ENCODE data around the gene FAM107B. TPM values are rescaled to one million over a fixed set of nuclear protein-coding genes. Genes with fewer than 3 reads are reported as not detected.

Gene FAM107B
- total and polyA plus RNA-seq, 2 of the 13 experiments (the other 11 are each of a cell fraction or from before 2014, with no cell fraction given): 15.7 to 24.8 TPM

DNA sequence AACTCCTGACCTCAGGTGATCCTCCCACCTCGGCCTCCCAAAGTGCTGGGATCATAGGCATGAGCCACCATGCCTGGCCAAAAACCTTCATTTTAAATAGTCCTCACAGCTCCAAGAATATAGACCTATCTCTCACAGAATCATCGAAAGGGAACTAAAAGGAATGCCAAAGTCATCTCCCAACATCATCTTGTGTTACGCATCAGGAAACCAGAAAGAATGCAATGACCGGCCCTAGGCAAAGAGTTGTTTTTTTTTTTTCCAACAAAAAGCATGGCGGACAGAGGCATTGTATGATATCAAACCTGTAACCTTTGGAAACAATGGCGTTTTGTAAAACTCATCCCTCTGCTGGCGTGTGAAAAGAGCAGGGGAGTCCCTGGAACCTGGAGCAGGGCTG is 73.2 kb downstream of the FAM107B start:
- intact Hi-C loops (cut with micrococcal nuclease; ENCODE audit: unreplicated experiment) (no loop called here), in situ Hi-C loops (cut with HindIII; ENCODE audit: extremely low pct_ligation_motif_present, low pct_unique_long_range_greater_than_20kb) (no loop called here)
- no peak overlapping the region for H3K9ac ChIP-seq (ENCODE audit: insufficient read depth, low read depth, low read length)
- H3K9me3 ChIP-seq (ENCODE audit: low read length): no peaks in the 10 kb centered on the region
- FAIRE-seq: no peak
- BruUV-seq (replicated peaks): no TSS peak
- 50% methylated on average over 7 of the region's 7 CpGs for WGBS (ENCODE audit: low lambda C conversion rate)
- H3K27me3 ChIP-seq (ENCODE audit: control insufficient read depth in 1 of 2, insufficient read depth in 2 of 2, low read length in 2 of 2): 0 out of 5 replicates have a peak, but pooled peaks cover 0 to 9% of the 10 kb centered on the region in 2 experiments
- no peak overlapping the region for H2AFZ ChIP-seq (ENCODE audit: low read length)
- no peak overlapping the region for H3K27ac ChIP-seq (ENCODE audit: extremely low read length, insufficient read depth, low read length)
- H3K36me3 ChIP-seq (replicated peaks in 1 of 2; ENCODE audit: control insufficient read depth in 1 of 2, insufficient read depth in 2 of 2, low read length in 2 of 2): no peaks in the 10 kb centered on the region
- no peaks in the 10 kb centered on the region for H3K79me2 ChIP-seq (ENCODE audit: insufficient read depth, low read length)
- H3K4me3 ChIP-seq (replicated peaks in 1 of 3; ENCODE audit: insufficient read depth in 1 of 3, low read depth in 2 of 3, low read length in 3 of 3): no peak overlapping the region
- no peaks in the 10 kb centered on the region for H4K20me1 ChIP-seq (ENCODE audit: insufficient read depth, low read length)
- ChIA-PET CTCF (ENCODE audit: low intra/inter-chr PET ratio, low total read pairs) (no interaction called here), POLR2A (no interaction called here)
- H3K4me2 ChIP-seq (ENCODE audit: low read depth, low read length): no peak overlapping the region
- no peaks in the 10 kb centered on the region for H3K4me1 ChIP-seq (ENCODE audit: insufficient read depth, low read length)
- no peak for DNase-seq (ENCODE audit: low spot score)
- ATAC-seq: no peak
- TF ChIP-seq, protein P1, sequence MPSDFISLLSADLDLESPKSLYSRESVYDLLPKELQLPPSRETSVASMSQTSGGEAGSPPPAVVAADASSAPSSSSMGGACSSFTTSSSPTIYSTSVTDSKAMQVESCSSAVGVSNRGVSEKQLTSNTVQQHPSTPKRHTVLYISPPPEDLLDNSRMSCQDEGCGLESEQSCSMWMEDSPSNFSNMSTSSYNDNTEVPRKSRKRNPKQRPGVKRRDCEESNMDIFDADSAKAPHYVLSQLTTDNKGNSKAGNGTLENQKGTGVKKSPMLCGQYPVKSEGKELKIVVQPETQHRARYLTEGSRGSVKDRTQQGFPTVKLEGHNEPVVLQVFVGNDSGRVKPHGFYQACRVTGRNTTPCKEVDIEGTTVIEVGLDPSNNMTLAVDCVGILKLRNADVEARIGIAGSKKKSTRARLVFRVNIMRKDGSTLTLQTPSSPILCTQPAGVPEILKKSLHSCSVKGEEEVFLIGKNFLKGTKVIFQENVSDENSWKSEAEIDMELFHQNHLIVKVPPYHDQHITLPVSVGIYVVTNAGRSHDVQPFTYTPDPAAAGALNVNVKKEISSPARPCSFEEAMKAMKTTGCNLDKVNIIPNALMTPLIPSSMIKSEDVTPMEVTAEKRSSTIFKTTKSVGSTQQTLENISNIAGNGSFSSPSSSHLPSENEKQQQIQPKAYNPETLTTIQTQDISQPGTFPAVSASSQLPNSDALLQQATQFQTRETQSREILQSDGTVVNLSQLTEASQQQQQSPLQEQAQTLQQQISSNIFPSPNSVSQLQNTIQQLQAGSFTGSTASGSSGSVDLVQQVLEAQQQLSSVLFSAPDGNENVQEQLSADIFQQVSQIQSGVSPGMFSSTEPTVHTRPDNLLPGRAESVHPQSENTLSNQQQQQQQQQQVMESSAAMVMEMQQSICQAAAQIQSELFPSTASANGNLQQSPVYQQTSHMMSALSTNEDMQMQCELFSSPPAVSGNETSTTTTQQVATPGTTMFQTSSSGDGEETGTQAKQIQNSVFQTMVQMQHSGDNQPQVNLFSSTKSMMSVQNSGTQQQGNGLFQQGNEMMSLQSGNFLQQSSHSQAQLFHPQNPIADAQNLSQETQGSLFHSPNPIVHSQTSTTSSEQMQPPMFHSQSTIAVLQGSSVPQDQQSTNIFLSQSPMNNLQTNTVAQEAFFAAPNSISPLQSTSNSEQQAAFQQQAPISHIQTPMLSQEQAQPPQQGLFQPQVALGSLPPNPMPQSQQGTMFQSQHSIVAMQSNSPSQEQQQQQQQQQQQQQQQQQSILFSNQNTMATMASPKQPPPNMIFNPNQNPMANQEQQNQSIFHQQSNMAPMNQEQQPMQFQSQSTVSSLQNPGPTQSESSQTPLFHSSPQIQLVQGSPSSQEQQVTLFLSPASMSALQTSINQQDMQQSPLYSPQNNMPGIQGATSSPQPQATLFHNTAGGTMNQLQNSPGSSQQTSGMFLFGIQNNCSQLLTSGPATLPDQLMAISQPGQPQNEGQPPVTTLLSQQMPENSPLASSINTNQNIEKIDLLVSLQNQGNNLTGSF (CRISPR knock-in tag; IDR thresholded peaks at IDR 0.05): no peak
- TF ChIP-seq, protein P2, sequence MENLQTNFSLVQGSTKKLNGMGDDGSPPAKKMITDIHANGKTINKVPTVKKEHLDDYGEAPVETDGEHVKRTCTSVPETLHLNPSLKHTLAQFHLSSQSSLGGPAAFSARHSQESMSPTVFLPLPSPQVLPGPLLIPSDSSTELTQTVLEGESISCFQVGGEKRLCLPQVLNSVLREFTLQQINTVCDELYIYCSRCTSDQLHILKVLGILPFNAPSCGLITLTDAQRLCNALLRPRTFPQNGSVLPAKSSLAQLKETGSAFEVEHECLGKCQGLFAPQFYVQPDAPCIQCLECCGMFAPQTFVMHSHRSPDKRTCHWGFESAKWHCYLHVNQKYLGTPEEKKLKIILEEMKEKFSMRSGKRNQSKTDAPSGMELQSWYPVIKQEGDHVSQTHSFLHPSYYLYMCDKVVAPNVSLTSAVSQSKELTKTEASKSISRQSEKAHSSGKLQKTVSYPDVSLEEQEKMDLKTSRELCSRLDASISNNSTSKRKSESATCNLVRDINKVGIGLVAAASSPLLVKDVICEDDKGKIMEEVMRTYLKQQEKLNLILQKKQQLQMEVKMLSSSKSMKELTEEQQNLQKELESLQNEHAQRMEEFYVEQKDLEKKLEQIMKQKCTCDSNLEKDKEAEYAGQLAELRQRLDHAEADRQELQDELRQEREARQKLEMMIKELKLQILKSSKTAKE (CRISPR knock-in tag; IDR thresholded peaks at IDR 0.05; ENCODE audit: borderline replicate concordance): no peak
- no peak for TF ChIP-seq ZFP41 (CRISPR knock-in tag; IDR thresholded peaks at IDR 0.05; ENCODE audit: borderline replicate concordance)
- TF ChIP-seq, protein P3, sequence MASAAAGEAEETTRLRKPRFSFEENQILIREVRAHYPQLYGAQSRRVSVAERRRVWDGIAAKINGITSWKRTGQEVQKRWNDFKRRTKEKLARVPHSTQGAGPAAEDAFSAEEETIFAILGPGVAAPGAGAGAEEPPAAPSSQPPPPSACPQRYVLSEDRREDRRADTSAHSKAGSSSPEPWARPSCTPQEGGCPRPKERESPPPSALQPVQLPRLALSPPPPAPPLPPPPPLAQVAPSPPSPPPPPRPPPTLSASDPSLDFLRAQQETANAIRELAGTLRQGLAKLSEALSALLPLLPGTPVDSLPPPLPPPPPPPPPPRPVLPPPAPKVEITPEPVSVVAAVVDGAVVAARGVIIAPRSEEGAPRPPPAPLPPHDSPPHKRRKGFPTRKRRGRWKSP (CRISPR knock-in tag; IDR thresholded peaks at IDR 0.05): no peak
- TF ChIP-seq ARHGAP35 (CRISPR knock-in tag; IDR thresholded peaks at IDR 0.05; ENCODE audit: borderline replicate concordance): no peak
- no peak for TF ChIP-seq STAG1 (CRISPR knock-in tag; IDR thresholded peaks at IDR 0.05)
- no peak for TF ChIP-seq KDM2A (CRISPR knock-in tag; IDR thresholded peaks at IDR 0.05; ENCODE audit: borderline replicate concordance, low read depth)
- TF ChIP-seq, protein P4, sequence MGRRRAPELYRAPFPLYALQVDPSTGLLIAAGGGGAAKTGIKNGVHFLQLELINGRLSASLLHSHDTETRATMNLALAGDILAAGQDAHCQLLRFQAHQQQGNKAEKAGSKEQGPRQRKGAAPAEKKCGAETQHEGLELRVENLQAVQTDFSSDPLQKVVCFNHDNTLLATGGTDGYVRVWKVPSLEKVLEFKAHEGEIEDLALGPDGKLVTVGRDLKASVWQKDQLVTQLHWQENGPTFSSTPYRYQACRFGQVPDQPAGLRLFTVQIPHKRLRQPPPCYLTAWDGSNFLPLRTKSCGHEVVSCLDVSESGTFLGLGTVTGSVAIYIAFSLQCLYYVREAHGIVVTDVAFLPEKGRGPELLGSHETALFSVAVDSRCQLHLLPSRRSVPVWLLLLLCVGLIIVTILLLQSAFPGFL (CRISPR knock-in tag; IDR thresholded peaks at IDR 0.05): no peak
- TF ChIP-seq KDM6A (CRISPR knock-in tag; IDR thresholded peaks at IDR 0.05; ENCODE audit: low read depth): no peak
- TF ChIP-seq SP2 (CRISPR knock-in tag; IDR thresholded peaks at IDR 0.05): no peak
- TF ChIP-seq MEF2D (CRISPR knock-in tag; IDR thresholded peaks at IDR 0.05): no peak
- TF ChIP-seq, protein P5, sequence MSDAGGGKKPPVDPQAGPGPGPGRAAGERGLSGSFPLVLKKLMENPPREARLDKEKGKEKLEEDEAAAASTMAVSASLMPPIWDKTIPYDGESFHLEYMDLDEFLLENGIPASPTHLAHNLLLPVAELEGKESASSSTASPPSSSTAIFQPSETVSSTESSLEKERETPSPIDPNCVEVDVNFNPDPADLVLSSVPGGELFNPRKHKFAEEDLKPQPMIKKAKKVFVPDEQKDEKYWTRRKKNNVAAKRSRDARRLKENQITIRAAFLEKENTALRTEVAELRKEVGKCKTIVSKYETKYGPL (CRISPR knock-in tag; IDR thresholded peaks at IDR 0.05): no peak
